NCI-H2081 treated with DMSO at 0.1 percent for 48 hours (cell line): Measurements from ENCODE around the gene CPT1B.
A peak's percentile ranks its signal among the peaks of the same experiment; 100 is the strongest.

Source experiments
- DNase-seq: peaks from one replicate; lab custom pipeline; 2025; lab: John Stamatoyannopoulos, UW

CPT1B gene

DNA sequence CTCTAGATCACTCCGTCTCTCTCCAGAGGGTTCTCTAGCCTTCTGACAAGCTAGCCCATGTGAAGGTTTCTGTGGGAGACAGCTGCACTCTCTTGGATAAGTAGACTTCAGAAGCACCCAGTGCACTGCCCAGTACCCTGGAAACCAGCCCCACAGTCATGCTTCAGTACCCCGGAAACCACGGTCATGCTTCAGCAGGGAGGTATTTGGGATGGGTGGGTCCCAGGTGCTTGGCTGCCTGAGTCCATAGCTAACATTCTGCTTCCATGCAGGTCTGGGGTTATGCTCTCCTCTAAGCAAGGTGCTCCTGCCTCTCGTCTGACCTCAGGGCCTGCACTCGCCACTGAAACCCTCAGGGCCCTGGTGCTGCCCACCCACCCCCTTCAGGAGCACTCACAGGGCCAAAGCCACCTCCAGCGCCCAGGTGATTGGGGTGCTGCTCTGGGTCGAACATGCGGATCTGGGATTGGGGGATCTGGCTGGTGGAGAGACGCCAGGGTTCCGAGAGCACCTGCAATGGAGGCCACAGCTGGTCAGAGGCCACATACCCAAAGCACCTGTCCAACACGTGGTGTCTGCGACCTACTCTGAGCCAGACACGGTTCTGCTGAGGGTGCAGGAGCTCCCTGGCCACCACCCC lies 8.2 kb downstream of the CPT1B start:
- DNase-seq: no peak

DNA sequence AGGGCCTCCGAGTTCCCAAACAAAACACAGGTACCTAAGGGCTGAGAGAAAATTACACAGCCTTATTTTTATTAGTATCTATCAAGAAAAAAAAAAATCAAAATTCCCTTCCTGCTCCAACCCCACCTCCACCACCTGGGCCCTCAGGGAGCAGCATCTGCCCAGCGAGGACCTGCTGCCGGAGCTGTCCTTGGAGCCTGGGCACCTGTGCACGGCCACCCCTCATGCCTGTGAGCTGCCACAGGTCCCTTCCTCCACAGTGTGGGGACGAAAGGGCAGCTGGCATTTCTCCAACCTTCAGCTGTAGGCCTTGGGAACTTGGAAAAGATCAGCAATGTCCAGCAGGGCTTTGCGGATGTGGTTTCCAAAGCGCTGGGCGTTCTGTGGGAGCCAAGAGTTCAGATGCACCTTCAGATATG lies 9.2 kb downstream of the CPT1B start:
- DNase-seq: no peak

DNA sequence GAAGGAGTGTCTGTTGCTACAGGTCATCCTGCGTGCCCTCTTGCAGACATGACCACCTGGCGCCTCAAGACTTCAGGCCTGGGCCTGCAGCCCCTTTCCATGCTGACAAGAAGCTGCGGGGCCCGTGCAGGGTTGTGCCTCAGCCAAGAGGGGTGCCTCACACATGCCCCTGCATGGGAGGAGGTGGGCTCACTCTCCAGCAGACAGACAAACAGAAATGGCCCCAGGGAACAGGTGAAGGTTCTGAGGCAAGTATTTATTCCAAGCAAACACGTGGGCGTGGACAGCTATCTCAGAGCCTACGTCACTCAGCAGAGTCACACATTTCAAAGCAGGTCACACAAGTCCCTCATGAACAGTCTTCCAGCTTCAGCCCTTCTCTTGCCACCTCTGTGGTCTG lies 9.6 kb downstream of the CPT1B start:
- no peak for DNase-seq

DNA sequence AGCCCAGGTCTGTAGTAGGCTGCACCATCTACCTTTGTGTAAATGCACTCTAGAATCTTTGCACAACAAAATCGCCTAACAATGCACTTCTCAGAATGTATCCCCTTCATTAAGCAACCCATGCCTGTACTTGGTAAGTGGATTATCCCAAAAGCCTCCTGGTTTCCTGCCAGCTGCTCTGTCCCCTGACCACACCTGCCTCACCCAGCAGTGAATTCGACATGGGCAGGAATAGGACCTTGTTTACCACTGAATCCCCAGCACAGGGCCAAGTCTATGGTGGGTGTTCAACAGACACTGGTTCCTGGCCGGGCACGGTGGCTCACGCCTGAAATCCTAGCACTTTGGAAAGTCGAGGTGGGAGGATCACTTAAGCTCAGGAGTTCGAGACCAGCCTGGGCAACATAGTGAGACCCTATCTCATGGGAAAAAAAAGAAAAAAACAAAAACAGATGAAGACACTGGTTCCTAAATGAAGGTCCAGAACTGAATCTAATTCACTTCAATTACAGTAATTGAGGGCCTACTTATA lies 10.4 kb downstream of the CPT1B start:
- DNase-seq: no peak

DNA sequence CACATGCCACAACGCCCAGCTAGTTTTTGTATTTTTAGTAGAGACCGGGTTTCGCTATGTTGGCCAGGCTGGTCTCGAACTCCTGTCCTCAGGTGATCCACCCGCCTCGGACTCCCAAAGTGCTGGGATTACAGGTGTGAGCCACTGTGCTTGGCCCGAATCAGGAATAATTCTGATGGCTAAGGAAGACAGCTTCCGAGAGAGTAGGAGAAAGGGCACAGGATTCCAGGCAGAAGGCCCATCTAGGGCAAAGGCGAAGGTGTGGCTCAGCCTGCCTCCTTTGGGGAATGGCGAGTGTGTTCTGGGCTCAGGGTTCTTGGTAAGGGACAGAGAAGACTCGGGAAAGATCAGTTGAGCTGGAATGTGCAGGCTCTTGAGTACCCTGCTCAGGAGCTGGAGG lies 13.9 kb downstream of the CPT1B start:
- no peak for DNase-seq

DNA sequence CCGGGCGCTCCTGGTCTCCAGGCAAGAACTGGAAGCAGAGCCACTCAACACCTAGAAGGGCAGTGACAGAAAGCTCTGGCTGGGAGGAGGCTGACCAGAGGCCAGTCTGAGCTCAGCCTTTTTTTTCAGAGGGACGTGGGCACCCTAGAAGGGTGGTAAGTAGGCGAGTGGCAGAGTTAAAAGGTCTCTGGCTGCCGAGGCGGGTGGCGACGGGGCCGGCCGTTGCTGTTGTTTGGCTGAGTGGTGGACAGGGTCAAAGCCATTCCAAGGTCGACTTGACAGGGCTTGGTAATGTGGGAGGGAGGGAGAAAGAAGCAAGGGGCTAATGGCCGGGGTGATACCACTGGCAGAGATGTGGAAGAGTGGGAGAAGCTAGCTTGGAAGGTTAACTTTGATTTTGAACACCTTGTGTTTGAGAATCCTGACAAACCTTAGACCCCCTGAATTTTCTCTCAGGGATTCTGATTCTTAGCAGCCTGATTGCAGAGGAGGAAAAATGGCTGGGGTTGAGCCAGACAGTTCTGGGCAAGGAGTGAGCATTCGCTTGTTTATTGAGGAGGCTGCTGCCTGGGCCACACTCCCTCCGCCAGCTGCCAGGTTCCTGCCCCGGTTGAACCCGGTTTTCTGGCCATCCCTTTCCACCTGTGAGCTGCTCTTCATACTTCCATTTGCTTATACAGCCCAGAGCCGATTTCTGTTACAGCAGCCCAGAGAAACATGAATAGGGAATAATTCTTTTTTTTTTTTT lies 14.6 kb downstream of the CPT1B start:
- no peak for DNase-seq

DNA sequence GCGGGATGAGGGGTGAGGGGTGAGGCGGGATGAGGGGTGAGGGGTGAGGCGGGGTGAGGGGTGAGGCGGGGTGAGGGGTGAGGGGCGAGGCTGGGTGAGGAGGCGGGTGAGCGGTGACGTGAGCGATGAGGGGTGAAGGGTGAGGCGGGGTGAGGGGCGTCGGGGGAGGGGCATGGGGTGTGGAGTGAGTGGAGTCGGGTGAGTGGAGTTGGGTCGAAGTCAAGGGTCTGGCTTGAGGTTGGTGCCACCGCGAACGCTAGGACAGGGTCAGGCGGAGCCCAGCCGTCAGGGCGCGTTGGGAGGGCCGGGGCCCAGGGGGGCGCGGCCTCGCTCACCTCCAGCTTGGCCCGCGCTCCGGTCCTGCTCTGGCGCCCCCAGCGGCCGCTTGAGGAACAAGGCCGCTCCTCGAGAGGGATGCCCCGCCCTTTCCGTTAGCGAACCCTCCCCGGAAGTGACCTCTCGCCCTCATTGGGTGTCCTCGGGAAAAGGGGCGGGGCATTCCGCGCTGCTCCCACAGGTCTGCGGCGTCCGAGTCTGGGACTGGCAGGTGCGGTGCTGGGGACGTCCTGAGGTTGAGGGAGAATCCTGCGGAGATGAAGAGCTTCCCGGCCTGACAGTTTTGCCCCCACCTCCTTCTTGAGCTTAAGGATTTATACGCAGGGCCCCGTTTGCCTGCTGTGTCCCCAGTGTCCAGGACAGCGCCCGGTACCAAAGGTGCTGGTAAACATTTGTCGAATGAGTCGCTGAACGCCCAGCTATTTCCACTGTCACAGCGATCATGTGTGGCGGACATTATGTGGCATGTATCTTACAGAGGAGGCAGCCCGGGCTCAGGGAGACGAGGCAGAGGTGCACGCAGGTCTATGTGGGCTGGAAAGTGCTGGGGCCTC lies 15.5 kb downstream of the CPT1B start, which contains the start of gene SYCE3:
SYCE3 (minus strand) TSS at position 397 of the 890 bp plus-strand sequence. CDS start 6,514 bp downstream, outside the sequence.
- peak; percentile 47 for DNase-seq

DNA sequence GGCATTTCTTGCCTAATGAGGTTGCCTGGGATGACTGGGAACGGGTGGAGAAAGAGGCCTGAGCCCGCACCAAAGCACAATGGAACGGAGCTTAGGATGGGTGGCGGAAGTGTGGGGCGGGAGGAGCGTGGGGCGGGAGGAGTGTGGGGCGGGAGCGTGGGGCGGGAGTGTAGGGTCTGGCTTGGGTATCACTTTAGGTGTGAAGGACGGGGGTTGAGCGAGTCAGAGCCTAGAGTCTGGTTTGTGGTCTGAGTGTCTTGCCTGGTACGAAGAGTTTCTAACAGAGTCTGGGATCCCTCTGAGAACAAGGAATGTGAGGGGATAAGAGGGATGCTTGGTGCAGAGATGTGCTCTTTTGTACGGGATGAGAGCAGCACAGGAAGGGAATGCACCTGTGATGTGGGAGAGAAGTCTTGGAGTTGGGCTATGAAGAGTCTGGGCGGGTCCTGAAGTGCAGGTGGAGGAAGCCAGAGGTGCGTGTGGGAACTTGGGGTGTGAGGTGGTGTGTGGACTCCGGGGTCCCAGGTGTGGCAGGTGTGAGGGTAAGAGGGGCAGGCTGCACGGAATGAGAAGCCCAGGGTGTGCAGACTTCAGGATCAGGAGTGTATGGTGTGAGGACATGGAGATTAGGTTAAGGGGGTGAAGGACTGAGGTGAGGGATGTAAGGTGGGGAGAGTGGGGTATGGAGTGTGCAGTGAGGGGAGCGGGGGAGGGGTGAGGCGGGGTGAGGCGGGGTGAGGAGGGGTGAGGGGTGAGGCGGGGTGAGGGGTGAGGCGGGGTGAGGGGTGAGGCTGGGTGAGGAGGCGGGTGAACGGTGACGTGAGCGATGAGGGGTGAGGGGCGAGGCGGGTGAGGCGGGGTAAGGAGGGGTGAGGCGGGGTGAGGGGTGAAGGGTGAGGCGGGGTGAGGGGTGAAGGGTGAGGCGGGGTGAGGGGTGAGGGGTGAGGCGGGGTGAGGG lies 16.5 kb downstream of the CPT1B start:
- no peak for DNase-seq

DNA sequence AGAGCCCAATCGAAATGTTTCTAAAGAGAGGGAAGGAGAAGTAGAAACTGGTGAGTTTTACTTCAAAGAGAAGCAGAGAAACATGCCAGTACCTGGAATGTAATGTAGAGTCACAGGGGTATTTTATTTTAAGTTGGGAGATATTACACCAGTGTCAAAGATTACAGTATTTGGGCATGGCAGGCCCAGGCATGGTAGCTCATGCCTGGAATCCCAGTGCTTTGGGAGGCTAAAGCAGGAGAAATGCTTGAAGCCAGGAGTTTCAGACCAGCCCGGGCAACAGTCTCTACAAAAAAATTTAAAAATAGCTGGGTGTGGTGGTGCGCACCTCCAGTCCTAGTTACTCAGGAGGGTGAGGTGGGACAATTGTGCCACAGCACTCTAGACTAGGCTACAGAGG lies 18.2 kb downstream of the CPT1B start:
- no peak for DNase-seq

DNA sequence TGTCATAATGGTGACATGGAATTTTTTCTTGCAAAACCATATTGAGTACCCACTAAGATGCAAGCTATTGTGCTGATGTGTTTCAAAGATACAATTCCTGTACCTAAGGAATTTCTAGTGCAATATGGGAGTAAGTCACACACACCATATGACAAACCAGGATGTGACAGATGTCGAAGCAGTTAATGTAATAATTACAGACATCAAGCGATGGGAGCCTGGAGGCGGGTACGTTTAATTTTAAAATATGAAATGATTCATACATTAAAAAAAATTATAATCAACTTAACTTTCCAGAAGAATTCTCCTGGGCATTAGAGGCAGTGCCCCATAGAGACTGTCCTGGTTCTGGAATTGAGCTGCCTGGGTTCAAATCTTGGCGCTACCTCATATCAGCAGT lies 21.5 kb downstream of the CPT1B start:
- no peak for DNase-seq

DNA sequence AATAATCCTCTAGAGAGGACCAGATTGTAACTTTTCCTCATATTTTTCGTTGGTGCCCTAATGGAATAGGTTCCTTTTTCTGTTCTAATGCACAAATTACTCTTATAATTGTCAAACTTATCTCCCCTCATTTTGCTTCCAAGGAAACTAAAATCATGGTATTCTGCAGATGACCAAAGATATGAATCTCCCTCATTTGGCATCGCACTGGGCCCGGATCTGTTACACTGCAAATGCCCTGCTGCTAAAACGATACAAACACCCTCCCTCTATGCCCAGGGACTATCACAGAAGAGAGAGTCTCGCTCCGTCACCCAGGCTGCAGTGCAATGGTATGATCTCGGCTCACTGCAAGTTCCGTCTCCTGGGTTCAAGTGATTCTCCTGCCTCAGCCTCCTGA lies 24.9 kb downstream of the CPT1B start:
- DNase-seq: no peak

DNA sequence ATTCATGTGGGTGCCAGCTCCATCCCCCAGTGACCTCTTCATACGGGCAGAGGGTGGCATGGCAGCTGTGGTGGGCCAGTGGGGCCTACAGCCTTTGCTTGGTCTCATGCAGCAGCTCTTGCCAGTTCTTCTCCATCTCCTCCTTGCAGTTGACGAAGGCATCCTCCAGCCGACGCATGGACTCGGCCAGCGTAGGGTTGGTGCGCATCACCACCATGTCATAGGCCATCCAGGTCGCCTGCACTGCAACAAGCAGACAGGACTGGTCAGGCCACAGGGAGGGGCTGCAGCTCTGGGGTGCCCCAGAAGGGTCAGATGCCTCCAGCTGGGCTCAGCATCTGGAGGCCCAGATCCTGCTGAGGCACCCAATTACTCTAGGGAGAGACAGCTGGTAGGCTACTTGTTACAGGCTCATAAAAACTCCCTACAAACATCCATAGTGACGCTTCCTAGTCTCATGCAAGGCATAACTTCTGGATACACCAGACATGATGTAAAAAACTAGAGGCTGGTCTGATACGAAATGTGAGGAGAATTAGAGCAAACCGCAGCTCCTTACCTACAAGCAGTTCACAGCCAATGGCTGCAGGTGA lies 27.0 kb downstream of the CPT1B start:
- no peak for DNase-seq

DNA sequence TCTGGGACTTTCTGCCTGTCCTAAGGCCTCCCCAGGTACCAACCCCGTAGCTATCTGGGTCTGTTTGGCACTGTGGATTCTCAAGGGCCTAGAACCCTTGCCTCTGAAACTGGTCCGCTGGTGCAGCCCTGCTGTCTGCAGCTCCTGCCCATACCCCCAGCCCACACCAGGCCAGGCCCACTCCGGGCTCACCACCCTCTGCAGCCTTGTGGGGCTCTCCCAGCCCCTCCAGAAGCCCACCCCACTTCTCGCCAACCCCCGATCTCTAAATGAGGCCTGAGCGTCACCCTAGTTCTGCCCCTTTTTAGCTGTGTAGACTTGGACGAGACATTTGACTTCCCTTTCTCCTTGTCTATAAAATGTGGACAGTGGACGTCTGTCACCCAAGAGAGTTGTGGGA lies 27.8 kb downstream of the CPT1B start:
- DNase-seq: no peak

DNA sequence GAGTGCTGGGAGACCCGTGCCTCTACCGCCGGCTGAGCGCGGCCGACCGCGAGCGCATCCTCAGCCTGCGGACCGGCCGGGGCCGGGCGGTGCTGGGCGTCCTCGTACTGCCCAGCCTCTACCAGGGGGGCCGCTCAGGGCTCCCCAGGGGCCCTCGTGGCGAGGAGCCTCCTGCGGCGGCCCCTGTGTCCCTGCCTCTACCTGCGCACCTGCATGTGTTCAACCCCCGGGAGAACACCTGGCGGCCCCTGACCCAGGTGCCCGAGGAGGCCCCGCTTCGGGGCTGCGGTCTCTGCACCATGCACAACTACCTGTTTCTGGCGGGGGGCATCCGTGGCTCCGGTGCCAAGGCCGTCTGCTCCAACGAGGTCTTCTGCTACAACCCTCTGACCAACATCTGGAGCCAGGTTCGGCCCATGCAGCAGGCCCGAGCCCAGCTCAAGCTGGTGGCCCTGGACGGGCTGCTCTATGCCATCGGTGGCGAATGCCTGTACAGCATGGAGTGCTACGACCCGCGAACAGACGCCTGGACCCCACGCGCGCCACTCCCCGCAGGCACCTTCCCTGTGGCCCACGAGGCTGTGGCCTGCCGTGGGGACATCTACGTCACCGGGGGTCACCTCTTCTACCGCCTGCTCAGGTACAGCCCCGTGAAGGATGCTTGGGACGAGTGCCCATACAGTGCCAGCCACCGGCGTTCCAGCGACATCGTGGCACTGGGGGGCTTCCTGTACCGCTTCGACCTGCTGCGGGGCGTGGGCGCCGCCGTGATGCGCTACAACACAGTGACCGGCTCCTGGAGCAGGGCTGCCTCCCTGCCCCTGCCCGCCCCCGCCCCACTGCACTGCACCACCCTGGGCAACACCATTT lies 29.1 kb downstream of the CPT1B start:
- no peak for DNase-seq

DNA sequence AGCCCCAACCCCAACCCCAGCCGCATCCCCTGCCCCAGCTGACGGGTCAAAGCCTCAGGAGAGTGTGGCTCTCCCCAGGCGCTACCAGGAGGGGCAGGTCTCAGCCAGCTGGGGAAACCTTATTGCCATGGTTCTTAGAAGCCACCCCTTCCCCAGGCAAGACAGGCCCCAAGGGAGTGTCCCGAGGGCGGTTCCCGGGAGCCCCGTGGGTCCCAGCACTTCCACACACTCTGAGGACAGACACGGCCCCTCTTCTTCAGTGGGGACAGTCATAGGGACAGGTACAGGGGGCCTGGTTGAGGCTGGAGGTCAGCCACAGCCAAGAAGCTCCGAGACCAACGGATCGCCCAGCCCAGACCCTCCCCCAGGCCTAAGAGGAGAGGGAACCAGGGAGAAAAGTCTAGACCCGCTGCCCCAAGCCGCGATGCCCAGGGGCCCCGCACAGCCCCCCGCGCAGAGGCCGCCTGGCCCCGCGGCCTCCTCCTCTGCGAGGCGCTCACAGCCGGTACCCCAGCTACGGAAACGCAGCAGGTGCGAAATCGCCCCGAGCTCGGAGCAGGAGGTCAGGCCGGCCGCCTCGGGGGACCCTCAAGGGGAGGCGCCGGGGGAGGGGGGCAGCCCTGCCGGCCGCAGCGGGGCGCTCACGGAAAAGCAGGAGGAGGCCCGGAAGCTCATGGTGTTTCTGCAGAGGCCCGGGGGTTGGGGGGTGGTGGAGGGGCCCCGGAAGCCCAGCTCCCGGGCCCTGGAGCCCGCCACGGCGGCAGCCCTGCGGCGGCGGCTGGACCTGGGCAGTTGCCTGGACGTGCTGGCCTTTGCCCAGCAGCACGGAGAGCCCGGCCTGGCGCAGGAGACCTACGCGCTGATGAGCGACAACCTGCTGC lies 29.9 kb downstream of the CPT1B start:
- DNase-seq: no peak

DNA sequence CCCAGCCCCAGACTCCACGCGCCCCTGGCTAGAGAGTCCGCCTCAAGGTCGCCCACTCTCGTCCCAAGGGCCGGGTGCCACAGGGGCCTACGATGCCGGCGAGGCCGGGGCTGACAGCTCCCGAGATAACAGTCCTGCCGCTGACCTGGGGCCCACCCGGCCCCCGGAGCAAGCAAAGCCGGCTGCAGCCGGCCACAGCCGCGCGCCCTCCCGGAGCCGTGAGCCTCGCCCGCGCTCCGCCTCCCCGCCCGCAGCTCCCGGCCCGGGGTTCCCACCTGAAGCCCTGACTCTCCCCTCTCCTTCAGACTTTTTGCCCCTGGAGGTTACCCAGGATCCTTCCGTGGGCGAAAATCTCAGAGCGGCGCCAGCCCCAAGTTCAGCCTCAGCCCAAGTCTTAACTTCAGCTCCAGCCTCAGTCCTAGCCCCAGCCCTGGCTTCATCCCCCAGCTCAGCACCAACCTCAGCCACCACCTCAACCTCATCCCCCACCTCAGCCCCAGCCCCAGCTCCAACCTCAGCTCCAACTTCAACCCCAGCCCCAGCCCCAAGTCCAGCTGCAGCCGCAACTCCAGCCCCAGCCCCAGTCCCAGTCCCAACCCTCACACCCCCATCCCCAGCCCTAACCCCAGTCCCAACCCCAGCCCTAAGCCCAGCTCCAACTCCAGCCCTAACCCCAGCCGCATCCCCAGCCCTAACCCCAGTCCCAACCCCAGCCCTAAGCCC lies 30.8 kb downstream of the CPT1B start:
- no peak for DNase-seq

DNA sequence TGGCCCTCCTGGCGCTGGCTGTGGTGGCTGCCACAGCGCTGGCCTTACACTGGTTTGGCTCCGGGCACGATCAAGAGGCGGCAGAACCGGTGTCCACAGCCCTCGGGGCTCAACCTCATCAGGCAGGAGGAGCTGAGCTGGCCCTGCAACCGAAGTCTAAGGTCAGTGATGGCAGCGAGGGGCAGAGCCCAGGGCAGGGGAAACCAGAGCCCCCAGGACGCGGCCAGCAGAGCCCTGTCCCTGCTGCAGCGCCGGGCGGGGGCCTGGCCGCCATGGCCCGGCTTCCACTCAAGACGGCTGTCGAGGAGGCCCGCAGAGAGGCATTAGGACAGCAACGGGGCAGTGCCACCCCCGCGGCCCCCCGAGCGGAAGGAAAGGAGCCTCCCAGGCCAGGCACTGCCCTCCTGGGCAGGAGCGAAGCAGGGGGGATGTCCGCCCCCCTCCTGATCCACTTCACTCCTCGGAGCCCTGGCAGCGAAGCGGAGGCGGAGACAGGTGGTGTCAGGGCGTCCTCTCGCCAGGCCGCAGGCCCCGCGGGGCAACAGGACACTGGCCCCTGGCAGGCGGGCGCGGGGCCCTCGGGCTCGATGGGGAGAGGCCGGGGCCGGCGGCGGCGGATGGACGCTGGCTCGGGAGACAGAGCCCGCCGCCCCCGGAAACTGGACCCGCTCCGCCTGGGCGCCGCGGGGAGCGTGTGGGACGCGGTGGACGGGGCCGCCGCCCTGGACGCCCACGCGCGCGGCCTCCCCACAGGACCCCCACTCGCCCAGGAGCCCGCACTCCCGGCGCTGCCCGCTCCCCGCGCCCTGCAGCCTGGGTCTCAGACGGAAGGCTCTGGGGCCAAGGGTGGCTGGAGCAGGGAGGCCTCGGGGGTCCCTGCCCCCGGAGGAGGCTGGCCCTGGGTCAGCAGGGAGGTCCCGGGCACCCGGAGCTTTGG lies 31.6 kb downstream of the CPT1B start:
- DNase-seq: no peak
